Psoas muscle (tissue), 8 donors: Measurements from ENCODE around the gene LRGUK. TPM values are rescaled to one million over a fixed set of nuclear protein-coding genes. Genes with fewer than 3 reads are reported as not detected.

Experiments
- ATAC-seq, 4 donors: fragments of 200-7000 bp; cut with Tn5 transposase; one replicate each; pipeline ENCODE4 v1.9.1; 2020; ENCODE audit warnings: moderate library complexity in 3 of 4, mild to moderate bottlenecking in 2 of 4
- DNase-seq, 2 donors: peaks; one replicate each; pipeline ENCODE4 v3.0.0-alpha.2; 2020
- H3K27ac ChIP-seq: fragments of 200-600 bp; one replicate; pipeline ENCODE4 v1.8.0; 2022
- H3K27me3 ChIP-seq, 3 donors: fragments of 200-600 bp in 1 of 3; one replicate each; pipeline versions ENCODE4 v1.6.1 to v1.8.0; 2013 to 2022; ENCODE audit warnings: low read length in 2 of 3, mild to moderate bottlenecking in 2 of 3, moderate library complexity in 1 of 3; ENCODE audit not compliant: insufficient read depth in 3 of 3
- H3K36me3 ChIP-seq, 2 donors: fragments of 200-600 bp in 1 of 2; one replicate each; pipeline versions ENCODE4 v1.6.1 to v1.8.0; 2013 to 2022; ENCODE audit warnings: low read depth in 1 of 2, mild to moderate bottlenecking in 1 of 2, moderate library complexity in 1 of 2; ENCODE audit not compliant: insufficient read depth in 1 of 2
- H3K4me1 ChIP-seq: fragments of 200-600 bp; one replicate; pipeline ENCODE4 v1.8.0; 2022
- H3K4me3 ChIP-seq: fragments of 200-600 bp; one replicate; pipeline ENCODE4 v1.8.0; 2022; ENCODE audit warnings: mild to moderate bottlenecking
- H3K9me3 ChIP-seq: fragments of 200-600 bp; one replicate; pipeline ENCODE4 v1.8.0; 2022
- CTCF ChIP-seq: fragments of 200-600 bp; IDR thresholded peaks from one replicate; pipeline ENCODE4 v1.8.0; 2022; ENCODE audit warnings: antibody characterized with exemption
- WGBS, 3 donors: extraction: QIAGEN DNeasy Blood & Tissue Kit; methylation state at CpG; one replicate each; pipeline versions ENCODE4 v1.1.6 to v1.1.7; 2013; 5-methylcytosine and 5-hydroxymethylcytosine counted together
- intact Hi-C, 2 donors: fragments of 100-400 bp; cut with DNase I; formaldehyde crosslinking; loops; one replicate each; pipeline versions ENCODE4 v1.11.0 to v1.14.2; 2022
- polyA plus RNA-seq, 3 donors: library from polyadenylated mRNA; stranded (reverse); fragments of 200-250 nt; gene quantifications; one replicate each; pipeline ENCODE4 v1.2.3, GENCODE V29; 2013
- total RNA-seq, 4 donors: library from RNA; stranded (reverse); fragmentation: NEBNext Ultra II Directional in 2 of 4; extraction: Animal tissue kit (Norgen Biotek cat#: 25700) in 2 of 4; gene quantifications; one replicate each; pipeline versions ENCODE4 v1.2.1 to v1.2.4, GENCODE V29; 2021 to 2023
- donor health status: healthy with polysubstance abuse.
- donor health status: DM: no; HTN: no; CAD: no; lungs with moderate emphysema.
- donor health status: Bipolar disorder and iron deficiency.
- donor health status: healthy.
- donor health status: DM: yes; HTN: yes; CAD: no.
- donor health status: DM: no; HTN: no; CAD: no.
- donor health status: DM: no; HTN: no; CAD: no.
- donor health status: DM: yes; HTN: yes; CAD: no.

LRGUK gene
- total and polyA plus RNA-seq, 7 donors: 0.07 to 0.43 (median 0.15) TPM; not detected in 1

GRCh38 chr7:134105841-134106240 lies 21.3 kb upstream of the LRGUK start:
- H3K36me3 ChIP-seq: no peaks in the 10 kb centered on the region
- DNase-seq: no peak
- H3K4me1 ChIP-seq: no peaks in the 10 kb centered on the region
- ATAC-seq: no peak
- H3K9me3 ChIP-seq: no peaks in the 10 kb centered on the region
- 77 to 78% methylated on average over 5 of the region's 5 CpGs; no CpG with 5 or more reads in 1 of the 3 donors for WGBS, 3 donors
- TF ChIP-seq CTCF: no peak
- H3K4me3 ChIP-seq: no peak overlapping the region
- no peak overlapping the region for H3K27ac ChIP-seq
- no peaks in the 10 kb centered on the region for H3K27me3 ChIP-seq
- intact Hi-C loops: no loop called here

GRCh38 chr7:134108802-134109201 lies 18.3 kb upstream of the LRGUK start:
- Histone ChIP-seq H3K4me1 (no peaks in the 10 kb centered on the region), H3K4me3 (no peak overlapping the region), H3K36me3 (no peaks in the 10 kb centered on the region), H3K27me3 (no peaks in the 10 kb centered on the region), H3K27ac (no peak overlapping the region), H3K9me3 (no peaks in the 10 kb centered on the region)
- no peak for TF ChIP-seq CTCF
- DNase-seq (no peak), ATAC-seq (no peak)
- intact Hi-C loops: no loop called here
- WGBS, 3 donors: 50 to 88% methylated on average over 2 of the region's 2 CpGs; no CpG with 5 or more reads in 1 of the 3 donors

- H3K4me3 ChIP-seq: no peak overlapping the region
- H3K9me3 ChIP-seq: no peaks in the 10 kb centered on the region
- TF ChIP-seq CTCF: no peak
- H3K27me3 ChIP-seq: no peaks in the 10 kb centered on the region
- DNase-seq (no peak), ATAC-seq (no peak)
- no peaks in the 10 kb centered on the region for H3K4me1 ChIP-seq
- no peak overlapping the region for H3K27ac ChIP-seq
- intact Hi-C loops: no loop called here
- H3K36me3 ChIP-seq: no peaks in the 10 kb centered on the region
Measured at GRCh38 chr7:134113655-134114054, 13.5 kb upstream of the LRGUK start.

- WGBS, 3 donors: 73 to 81% (median 77%) methylated on average over 4 of the region's 4 CpGs
- ATAC-seq (no peak), DNase-seq (no peak)
- Histone ChIP-seq H3K27me3 (no peaks in the 10 kb centered on the region), H3K27ac (no peak overlapping the region), H3K4me3 (no peak overlapping the region), H3K36me3 (no peaks in the 10 kb centered on the region), H3K4me1 (no peaks in the 10 kb centered on the region), H3K9me3 (no peaks in the 10 kb centered on the region)
- TF ChIP-seq CTCF: no peak
- intact Hi-C loops: no loop called here
Measured at GRCh38 chr7:134114992-134115391, 12.1 kb upstream of the LRGUK start.

GRCh38 chr7:134120405-134120804 lies 6.7 kb upstream of the LRGUK start:
- H3K27ac ChIP-seq: no peak overlapping the region
- H3K36me3 ChIP-seq: no peaks in the 10 kb centered on the region
- H3K27me3 ChIP-seq: no peaks in the 10 kb centered on the region
- H3K4me3 ChIP-seq: no peak overlapping the region
- DNase-seq (no peak), ATAC-seq (peak in 1 of 4 donors; percentile 55)
- H3K4me1 ChIP-seq: no peaks in the 10 kb centered on the region
- no peaks in the 10 kb centered on the region for H3K9me3 ChIP-seq
- intact Hi-C loops: no loop called here
- no peak for TF ChIP-seq CTCF
- WGBS, 3 donors: 22 to 39% (median 25%) methylated on average over 4 of the region's 4 CpGs
